Measurements from ENCODE around the gene MLX.
A peak's percentile ranks its signal among the peaks of the same experiment; 100 is the strongest.
"Not testable (repeated sequence)": the region's sequence is repeated elsewhere in the genome, so short reads cannot be mapped to it uniquely, and the experiment has no call there.

The MLX gene

DNA sequence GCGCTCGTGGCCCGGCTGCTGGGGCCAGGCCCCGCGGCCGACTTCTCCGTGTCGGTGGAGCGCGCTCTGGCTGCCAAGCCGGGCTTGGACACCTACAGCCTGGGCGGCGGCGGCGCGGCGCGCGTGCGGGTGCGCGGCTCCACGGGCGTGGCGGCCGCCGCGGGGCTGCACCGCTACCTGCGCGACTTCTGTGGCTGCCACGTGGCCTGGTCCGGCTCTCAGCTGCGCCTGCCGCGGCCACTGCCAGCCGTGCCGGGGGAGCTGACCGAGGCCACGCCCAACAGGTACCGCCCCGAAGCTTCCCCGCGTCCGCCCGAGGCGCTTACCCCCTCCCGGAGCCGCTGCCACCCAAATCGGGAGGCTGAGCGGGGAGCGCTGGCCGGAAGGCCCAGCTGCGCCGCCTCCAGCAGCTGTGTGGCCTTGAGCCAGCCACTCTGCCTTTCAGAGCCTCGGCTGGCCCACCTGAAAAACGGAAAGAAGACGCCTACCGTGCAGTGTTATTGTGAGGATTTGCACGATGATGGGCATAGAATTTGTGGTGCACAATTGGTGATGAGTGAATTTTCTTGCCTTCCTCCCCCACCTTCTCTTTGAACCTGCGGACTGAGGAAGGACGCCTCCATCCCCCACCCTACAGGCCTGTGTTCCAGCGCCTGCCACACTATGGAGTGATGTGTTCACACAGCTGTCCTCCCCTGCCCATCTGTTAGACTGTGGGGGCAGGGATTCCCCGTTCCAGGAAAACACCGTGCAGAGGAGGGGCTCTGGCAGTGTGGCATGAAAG lies 30.3 kb upstream of the MLX start:
- peak; percentile 96 for DNase-seq (ENCODE audit: low spot score)

DNA sequence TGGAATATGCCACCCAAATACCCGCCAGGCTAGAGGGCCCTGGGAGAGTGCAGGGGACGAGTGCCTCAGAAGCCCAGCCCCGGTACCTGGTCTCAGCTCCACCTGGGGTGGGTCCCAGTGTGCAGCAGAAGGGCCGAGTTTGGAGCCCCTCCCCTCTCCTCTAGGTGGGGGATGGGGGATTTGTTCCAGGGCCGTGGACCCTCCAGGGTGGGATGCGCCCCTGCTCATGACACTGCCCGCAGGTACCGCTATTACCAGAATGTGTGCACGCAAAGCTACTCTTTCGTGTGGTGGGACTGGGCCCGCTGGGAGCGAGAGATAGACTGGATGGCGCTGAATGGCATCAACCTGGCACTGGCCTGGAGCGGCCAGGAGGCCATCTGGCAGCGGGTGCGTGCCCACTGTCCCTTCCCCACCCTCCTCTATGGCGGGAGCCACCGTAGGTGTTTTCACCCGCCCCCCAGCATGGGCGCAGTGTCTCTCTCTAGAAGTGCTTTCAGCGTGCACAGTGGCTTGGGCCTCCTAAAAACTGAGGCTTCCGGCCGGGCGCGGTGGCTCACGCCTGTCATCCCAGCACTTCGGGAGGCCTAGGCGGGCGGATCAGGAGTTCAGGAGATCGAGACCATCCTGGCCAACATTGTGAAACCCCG lies 29.6 kb upstream of the MLX start:
- no peak for DNase-seq (ENCODE audit: low spot score)

DNA sequence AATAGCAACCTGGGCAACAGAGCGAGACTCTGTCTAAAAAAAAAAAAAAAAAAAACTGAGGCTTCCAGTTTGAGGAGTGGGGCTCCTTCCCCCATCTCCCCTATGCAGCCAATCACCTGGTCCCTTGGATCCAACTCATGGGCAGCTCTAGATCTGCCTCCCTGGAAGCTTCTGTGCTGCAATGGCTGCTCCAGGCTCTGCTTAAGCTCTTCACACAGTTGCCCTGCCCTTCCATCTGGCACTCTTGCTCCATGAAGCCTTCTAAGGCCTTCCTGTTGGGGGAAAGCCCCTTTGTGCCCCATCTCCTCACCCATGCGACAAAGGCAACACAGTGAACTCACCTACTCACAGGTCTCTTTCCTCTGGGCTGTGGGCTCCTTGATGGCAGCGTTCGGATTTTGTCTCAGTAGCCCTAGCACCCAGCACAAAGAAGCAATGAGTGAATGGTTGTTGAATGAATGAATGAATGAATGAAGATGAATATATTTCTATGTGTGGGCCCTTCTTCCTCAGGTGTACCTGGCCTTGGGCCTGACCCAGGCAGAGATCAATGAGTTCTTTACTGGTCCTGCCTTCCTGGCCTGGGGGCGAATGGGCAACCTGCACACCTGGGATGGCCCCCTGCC lies 29.0 kb upstream of the MLX start:
- no peak for DNase-seq (ENCODE audit: low spot score)

DNA sequence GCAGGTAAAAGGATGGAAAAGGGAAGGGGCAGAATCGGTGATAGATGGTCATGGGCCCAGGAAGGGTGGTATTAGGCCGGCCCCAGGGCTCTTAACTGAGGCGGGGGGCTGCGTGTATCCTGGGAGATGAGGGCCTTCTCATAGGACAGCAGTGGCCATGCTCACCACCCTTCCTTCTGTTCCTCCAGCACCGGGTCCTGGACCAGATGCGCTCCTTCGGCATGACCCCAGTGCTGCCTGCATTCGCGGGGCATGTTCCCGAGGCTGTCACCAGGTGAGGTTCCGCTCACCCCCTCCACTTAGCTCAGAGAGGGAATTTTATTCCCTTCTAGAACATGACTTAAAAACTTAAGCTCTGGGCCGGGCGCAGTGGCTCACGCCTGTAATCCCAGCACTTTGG lies 28.4 kb upstream of the MLX start:
- no peak for DNase-seq (ENCODE audit: low spot score)

DNA sequence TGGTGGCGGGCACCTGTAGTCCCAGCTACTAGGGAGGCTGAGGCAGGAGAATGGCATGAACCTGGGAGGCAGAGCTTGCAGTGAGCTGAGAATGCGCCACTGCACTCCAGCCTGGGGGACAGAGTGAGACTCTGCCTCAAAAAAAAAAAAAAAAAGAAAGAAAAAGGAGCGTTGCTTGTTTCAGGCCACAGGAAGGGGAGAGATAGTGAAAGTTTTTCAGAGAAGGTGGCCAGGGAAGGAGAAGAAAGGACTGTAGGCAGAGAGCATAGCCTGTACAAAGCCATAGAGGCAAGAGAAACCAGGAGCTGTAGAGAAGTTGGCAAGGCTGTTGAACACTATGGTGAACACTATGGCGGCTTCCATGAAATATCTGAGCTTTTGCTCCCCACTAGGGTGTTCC lies 26.3 kb upstream of the MLX start:
- not testable (repeated sequence) for DNase-seq (ENCODE audit: low spot score)

DNA sequence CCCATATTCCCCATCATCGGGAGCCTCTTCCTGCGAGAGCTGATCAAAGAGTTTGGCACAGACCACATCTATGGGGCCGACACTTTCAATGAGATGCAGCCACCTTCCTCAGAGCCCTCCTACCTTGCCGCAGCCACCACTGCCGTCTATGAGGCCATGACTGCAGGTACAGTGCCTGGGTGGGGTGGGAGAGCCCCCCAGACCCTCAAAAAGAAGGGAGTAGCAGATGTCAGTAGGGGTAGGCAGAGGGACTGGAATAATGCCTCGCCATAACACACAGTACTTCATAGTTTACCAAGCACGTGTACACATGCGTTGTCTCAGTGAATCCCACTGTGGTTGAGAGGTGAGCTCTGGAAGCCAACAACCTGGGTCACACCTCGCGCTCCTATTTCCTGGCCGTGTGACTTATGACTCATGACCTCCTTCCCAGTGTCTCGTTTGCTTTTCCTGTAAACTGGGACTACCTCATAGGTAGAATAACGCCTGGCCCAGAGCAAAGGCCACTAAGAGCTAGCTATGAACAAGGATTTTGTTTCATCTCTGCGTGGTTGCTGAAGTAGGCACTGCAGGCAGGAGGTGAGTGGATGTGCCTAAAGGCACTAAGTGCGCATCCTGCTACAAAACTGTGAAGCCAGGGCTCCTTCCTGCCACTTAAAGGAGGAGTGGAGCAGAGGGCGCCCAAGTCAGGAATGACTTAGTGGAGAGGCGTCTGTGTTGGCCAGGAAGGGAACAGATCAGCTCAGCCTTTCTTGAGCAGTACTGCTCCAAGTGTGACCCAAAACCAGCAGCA lies 25.7 kb upstream of the MLX start:
- DNase-seq (ENCODE audit: low spot score): no peak

DNA sequence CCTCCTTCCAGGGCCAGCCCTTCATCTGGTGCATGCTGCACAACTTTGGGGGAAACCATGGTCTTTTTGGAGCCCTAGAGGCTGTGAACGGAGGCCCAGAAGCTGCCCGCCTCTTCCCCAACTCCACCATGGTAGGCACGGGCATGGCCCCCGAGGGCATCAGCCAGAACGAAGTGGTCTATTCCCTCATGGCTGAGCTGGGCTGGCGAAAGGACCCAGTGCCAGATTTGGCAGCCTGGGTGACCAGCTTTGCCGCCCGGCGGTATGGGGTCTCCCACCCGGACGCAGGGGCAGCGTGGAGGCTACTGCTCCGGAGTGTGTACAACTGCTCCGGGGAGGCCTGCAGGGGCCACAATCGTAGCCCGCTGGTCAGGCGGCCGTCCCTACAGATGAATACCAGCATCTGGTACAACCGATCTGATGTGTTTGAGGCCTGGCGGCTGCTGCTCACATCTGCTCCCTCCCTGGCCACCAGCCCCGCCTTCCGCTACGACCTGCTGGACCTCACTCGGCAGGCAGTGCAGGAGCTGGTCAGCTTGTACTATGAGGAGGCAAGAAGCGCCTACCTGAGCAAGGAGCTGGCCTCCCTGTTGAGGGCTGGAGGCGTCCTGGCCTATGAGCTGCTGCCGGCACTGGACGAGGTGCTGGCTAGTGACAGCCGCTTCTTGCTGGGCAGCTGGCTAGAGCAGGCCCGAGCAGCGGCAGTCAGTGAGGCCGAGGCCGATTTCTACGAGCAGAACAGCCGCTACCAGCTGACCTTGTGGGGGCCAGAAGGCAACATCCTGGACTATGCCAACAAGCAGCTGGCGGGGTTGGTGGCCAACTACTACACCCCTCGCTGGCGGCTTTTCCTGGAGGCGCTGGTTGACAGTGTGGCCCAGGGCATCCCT lies 23.5 kb upstream of the MLX start:
- DNase-seq (ENCODE audit: low spot score): no peak

DNA sequence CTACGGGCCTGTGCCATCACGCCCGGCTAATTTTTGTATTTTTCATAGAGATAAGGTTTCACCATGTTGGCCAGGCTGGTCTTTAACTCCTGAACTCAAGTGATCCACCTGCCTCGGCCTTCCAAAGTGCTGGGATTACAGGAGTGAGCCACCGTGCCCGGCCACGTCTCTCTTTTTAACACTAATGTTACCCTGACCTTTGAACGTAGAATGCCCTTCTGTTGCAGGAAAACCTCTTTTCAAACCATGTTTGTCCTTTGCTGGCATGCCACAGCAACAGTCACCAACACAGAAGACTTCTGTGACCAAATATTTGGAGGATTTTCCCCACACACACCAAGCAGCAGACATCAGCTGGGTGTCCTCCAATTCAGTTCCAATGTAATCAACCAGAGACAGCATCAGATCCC lies 22.0 kb upstream of the MLX start:
- DNase-seq (ENCODE audit: low spot score): no peak

DNA sequence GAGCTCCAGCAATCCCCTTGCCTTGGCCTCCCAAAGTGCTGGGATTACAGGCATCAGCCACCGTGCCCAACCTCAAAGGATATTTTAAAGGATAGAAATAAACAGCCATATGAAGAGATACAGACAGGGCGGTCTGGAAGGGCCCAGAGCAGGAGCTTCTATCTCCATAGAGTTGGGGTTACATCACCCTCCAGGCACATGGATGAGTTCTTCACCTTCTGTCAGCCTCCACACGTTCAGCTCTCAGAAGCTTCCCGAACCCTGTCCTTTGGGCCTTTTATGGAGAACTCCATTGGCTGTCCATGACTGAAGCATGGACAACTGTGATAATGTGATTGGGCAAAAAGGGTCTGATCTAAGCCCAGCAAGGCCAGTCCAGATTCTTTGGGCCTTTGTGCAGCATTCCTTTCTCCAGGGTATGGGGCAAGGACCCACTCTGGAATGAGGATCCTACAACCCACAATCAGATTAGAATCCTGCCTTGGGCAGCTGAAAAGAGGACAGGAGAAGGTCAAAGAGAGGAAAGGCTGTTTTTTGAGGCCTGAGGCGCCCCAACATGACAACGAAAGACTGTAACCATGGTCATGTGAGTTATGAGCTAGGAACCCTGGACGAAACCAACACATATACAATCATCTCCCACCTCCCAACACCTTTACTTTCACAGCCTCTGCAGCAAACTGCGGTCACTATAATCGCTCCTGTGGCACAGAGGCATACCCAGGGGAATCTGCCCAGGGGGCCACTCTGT lies 21.0 kb upstream of the MLX start:
- DNase-seq (ENCODE audit: low spot score): not testable (repeated sequence)

DNA sequence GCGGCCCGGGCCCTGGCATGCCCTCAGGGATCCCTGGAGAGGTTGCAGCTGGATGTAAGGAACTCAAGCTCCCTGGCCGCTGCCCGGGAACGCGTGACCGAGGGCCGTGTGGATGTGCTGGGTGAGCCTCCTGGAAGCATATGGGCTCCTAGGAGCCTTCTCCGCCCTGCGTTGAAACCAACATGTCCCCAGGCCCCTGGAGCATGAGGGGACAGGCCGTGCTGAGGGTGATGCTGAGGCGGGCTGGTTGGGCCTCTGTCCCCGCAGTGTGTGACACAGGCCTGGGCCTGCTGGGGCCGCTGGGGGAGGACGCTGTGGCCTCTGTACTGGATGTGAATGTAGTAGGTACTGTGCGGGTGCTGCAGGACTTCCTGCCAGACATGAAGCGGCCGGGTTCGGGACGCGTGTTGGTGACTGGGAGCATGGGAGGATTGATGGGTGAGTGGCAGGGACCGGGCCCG lies 19.9 kb upstream of the MLX start:
- no peak for DNase-seq (ENCODE audit: low spot score)

DNA sequence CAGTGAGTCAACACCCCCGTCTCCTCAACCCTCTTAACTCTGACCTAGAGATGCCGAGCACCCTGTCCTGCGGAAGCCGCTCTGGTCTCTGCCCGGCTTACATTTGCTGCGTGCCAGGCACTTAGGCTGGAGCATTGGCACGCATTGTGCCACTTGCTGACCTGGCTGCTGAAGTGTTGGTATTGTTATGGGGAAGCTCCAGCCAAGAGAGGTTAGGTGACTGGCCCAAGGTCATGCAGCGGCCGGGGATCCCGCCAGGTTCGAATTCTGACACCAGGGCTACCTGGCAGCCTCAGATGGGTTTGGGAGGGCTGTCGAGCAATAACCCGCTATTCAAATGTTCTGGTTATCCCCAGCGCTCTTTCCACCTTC lies 19.2 kb upstream of the MLX start:
- DNase-seq (ENCODE audit: low spot score): no peak

DNA sequence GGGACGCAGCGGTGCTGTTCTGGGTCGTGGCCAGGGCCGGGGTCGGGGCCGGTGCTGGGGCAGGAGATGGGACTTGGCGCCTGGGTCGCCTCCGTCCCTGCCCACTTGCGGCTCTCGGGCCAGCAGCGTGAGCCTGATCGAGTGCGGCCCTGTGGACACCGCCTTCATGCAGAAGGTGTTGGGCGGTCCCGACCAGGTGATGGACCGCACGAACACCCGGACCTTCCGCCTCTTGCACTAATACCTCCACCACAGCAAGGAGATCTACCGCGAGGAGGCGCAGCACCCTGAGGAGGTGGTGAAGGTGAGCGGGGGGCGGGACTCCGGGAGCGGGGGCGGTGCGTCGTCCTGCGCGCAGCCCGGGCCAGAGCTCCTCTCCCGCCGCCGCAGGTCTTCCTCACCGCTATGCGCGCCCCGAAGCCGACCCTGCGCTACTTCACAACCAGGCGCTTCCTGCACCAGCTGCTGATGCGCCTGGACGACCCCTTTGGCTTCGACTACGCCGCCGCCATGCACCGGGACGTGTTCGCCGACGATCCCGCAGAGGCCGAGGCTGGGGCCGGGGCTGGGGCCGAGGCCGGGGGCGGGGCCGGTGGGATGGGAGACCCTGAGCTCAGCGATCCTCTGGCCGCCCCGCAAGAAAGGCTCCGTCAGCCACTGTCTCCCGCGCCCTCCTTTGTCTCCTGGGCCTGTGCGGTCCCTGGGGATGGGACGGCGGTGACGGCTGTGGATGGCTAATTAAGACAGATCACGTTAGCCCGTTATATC lies 18.6 kb upstream of the MLX start:
- no peak for DNase-seq (ENCODE audit: low spot score)

DNA sequence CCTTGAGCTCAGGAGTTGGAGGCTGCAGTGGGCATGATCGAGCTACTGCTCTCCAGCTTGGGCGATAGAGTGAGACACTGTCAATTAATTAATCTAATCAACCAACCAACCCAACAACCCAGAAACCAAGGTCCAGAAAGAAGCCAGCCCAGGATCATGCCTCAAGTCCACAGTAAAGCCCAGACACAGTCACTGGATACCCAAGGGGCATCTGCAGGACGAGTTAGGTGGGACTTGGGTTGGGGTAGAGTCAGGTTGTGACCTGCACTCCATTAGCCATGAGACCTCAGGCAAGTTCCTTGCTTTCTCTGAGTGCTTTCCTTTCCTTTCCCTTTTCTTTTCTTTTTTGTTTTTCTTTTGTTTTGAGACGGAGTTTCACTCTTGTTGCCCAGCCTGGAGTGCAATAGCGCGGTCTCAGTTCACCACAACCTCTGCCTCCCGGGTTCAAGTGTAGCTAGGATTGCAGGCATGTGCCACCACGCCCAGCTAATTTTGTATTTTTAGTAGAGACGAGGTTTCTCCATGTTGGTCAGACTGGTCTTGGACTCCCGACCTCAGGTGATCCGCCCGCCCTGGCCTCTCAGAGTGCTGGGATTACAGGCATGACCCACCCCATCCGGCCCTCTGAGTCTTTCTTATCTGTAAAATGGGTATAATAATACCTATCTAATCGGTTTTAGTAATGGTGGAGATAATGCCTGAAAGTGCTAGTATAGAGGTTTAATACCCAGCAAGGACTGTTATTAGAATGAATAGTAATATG lies 17.7 kb upstream of the MLX start:
- no peak for DNase-seq (ENCODE audit: low spot score)

DNA sequence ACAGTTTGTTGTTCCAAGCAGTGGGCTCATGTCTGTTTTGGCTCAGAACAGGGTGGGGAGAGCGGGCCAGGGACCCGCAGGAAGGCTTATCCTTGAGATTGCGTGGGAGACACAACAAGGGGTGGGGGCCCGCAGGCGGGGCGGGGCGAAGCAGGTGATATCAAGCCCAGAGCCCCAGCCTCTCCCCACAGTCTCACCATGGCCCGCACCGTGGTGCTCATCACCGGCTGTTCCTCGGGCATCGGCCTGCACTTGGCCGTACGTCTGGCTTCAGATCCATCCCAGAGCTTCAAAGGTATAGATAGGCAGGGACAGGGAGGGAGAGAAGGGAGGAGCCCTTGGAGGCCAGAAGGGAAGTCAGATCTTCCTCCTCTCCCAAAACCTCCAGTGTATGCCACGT lies 14.2 kb upstream of the MLX start, which contains the start of gene HSD17B1:
Gene HSD17B1 (plus strand): TSS at position 188 of the 400 bp plus-strand sequence. CDS start 11 bp downstream, at position 199.
- not testable (repeated sequence) for DNase-seq (ENCODE audit: low spot score)

DNA sequence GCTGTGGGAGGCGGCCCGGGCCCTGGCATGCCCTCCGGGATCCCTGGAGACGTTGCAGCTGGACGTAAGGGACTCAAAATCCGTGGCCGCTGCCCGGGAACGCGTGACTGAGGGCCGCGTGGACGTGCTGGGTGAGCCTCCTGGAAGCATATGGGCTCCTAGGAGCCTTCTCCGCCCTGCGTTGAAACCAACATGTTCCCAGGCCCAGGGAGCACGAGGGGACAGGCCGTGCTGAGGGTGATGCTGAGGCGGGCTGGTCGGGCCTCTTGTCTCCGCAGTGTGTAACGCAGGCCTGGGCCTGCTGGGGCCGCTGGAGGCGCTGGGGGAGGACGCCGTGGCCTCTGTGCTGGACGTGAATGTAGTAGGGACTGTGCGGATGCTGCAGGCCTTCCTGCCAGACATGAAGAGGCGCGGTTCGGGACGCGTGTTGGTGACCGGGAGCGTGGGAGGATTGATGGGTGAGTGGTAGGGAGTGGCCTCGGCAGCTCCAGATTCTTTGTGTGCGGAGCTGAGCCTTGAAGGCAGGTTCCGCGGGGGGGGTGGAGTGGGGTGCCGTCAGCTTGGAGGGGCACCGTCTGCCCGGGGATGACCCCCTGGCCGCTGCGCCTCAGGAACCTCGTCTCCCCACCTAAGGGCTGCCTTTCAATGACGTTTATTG lies 13.6 kb upstream of the MLX start:
- peak; percentile 55 for DNase-seq (ENCODE audit: low spot score)

DNA sequence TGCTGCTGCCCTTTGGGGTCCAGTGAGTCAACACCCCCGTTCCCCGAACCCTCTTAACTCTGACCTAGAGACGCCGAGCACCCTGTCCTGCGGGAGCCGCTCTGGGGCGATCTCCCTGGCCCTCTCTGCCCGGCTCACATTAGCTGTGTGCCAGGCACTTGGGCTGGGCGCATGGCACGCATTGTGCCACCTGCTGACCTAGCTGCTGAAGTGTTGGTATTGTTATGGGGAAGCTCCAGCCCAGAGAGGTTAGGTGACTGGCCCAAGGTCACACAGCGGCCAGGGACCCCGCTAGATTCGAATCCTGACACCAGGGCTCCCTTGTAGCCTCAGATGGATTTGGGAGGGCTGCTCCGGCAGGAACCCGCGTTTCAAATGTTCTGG lies 13.0 kb upstream of the MLX start:
- DNase-seq (ENCODE audit: low spot score): no peak

DNA sequence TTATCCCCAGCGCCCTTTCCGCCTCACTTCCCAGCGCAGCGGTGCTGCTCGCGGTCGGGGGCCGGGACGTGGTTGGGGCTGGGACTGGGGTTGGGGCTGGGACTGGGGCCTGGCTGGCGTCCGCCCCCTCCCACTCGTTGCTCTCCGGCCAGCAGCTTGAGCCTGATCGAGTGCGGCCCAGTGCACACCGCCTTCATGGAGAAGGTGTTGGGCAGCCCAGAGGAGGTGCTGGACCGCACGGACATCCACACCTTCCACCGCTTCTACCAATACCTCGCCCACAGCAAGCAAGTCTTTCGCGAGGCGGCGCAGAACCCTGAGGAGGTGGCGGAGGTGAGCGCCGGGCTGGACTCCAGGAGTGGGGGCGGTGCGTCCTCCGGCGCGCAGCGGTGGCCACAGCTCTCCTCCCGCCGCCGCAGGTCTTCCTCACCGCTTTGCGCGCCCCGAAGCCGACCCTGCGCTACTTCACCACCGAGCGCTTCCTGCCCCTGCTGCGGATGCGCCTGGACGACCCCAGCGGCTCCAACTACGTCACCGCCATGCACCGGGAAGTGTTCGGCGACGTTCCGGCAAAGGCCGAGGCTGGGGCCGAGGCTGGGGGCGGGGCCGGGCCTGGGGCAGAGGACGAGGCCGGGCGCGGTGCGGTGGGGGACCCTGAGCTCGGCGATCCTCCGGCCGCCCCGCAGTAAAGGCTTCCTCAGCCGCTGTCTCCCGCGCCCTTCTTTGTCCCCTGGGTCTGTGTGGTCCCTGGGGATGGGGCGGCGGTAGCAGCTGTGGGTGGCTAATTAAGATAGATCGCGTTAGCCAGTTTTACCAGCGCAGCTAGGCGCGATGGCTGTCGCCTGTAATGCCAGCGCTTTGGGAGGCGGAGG lies 12.4 kb upstream of the MLX start:
- peak; percentile 88 for DNase-seq (ENCODE audit: low spot score)

All from AG08396 (cell line).